Measurements from ENCODE around the gene BARX2.

Gene BARX2

DNA sequence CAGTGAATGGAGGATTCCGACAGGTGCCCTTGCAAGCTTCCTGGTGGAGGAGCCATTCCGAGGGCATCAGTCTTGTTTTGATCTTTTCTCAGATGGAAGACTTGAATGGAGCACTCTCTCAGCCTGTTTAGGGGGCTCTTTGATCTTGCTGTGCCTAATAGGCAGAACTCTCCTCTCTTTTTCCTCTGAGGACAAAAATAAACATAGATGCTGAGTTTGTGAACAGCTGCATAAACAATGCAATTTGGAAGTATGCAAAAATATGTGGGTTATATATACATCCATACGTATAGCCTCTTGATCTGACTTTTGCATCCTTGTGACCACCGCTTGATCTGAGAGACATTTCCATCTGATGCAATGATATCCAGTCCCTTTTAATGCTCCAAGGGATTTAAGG lies 29.1 kb downstream of the BARX2 start:
- DNase-seq = no peak

DNA sequence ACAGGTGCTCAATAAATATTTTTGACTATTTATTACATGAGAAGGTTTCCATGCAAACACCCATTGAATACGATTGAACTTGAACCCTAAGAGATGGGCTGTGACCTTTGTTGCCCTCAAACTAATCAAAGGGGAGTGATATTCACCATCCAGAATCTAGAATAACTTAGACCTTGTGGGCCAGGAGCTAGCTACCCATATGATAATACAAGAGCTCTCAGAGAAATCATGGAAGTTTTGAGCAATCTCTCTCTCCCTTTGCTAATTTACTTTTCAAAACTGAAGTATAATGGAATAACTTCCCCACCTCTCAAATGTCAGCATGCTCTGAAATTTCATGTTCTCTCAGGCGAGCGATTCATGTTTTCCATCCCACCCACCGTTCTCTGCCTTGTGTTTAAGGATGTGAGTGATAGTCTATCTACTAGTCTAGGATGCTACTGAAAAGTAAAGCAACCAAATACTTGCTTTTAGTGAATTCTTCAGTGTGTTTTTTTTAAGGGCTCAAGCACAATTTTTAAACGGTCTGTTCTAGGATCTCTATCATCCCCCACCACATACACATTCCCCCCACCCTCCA lies 33.3 kb downstream of the BARX2 start:
- no peak for DNase-seq

DNA sequence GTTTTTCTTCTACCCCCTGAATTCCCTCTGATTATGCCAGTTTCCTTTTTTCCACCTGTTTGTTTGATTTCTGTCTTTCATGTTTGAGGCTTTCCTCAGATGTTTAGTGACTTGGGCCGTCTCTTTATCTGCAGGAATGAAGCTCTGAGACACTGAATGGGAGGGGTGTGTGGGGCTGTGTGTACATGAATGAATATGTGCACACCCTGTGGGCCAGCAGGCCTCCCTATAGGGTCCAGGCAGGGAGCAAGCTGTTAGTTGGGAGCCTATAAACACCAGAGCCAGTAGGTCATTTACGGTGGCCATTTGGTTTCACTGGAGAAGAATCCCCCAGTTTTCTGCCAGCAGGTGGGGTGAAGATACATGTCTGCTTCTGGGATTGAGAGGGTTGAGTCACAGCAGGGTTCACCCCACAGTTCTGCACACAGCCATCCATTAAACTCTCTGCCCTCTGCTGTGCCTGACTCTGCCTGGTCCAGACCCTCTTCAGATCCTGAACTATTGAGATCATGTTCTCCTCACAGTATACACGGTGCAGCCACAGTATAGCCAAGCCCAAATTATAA lies 34.8 kb downstream of the BARX2 start:
- DNase-seq = no peak

DNA sequence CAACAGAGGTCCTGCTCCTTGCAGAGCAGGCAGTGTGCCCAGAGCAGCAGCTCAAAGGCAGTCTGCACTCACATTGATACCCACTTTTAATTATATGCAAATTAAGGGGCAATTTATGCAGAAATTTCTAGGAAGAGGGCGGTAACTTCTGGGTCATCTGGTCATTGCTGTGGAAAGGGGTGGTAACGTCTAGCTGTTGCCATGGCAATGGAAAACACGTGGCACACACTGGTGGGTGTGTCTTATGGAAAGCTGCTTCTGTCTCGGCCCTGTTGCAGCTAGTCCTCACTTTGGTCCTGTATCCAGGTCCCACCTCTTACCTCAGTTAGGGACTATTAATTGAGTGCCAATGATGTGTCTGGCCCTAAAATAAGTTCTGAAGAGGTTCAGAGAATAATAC lies 36.8 kb downstream of the BARX2 start:
- no peak for DNase-seq

DNA sequence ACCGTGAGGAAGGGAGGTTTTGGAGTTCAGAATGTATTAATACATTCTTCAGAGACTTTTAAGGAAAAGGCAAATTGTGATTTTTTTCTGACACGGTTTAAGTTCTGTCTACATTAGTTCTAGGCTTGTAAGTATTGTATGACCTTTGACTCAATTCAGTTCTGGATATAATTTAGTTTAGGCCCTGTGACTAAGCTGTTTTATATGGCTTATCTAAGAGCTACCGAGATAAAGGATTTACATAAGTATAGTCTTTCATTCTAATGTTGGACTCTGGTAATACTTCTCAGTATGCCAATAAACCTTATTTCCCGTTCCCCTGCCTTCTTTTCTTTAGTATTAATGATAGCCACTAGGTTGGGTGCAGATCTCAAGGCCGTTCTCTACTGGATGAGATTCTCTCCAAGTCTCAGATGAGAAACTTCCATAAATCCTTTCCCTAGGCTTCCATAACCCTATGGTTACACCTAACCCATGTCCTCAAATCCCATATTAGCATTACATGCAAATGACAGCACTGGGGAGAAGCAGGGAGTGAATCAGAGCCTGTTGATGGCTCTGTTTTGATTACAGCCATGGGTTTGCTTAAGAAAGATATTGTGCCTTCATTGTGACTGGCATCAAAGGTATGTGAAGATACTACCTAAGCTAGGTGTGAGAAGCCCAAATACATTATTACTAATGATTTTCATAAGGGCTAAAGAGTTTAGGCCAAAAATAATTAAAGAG lies 38.7 kb downstream of the BARX2 start:
- no peak for DNase-seq

DNA sequence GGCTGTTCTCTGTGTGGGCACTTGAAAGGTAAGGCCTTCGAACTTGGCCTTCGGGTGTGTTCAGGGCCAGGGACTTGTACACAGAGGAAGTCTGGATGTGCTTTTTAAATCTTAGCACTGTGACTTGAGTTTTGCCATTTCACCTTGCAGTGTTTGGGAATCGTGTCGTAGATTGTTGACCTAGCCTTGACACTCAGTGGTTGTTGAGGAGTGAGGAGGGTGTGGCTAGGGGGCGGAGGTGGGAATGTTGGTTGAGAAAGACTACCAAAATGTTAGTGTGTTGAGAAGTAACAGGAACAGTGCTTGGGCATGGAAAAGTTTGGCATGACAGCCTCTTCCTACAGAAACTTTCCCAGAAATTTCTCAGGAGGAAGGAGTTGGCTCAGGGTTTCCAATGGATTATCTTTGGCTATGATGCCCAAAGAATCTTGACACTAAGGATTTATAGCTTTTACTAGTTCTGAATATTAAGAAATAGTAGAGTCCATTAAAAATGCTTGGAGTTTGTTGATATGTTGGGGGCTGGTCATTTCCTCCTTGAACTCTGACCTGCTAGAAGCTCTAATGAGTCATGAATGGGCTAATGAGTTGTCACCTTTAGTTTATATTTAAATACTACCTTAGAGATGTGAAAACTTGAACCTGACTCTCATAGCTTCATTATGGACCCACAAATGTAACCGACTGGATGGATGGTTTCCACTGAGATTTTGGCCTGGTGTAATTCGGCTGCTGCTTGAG lies 40.6 kb downstream of the BARX2 start:
- no peak for DNase-seq

DNA sequence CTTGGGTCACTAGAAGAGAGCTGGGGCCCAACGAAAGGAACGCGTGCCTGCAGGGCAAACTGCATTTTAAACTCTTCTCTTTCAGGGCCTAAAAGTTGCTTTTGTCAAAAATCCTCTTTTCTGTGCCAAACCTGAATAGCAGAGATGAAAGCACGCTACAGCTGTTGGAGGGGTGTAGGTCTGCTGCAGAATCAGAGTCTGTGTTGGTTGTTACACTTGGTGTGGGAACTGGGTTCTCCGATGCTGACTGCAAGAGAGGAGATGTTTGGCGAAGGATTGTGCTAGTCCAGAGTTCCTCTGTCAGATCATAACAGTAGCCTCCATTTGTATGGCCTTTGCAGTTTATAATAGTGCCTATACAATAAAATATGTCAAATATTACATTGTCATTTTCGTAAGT lies 41.8 kb downstream of the BARX2 start:
- no peak for DNase-seq

DNA sequence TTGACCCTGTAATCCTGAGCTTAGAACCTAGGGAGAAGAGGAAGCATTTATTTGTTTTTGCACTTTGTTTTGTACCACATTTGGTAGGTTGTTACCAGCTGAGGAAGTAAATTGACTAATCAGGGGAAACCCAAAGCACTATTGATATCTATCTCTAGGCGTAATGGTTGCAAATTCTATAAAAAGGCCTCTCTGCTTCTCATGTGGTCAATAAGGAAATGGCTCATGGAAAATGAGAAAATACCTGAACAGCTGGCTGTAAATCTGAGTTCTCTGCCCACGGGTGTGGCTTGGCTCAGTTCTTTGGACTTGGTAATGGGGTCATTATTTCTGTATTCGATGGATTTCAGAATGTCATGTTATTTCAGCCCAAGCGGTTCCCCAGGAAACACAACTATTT lies 42.4 kb downstream of the BARX2 start:
- DNase-seq = no peak

DNA sequence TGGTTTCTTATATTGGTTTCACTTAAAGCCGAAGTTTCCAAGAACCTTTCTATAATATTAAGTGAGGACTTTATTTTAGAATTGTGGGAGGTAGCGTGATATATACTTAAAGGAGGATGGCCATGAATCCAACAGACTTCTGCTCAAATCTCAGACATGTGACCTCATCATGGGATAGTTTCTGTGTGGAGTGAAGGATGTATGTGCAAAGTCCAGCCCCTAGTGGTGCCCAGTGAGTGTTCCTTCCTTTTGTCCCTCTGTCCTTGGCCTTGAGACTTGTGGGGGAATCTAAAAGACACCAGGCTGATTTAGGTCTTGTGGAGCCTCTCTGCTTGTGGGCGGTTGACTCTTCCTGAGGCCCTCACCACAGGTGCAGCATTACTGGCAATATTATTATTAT lies 43.7 kb downstream of the BARX2 start:
- no peak for DNase-seq

DNA sequence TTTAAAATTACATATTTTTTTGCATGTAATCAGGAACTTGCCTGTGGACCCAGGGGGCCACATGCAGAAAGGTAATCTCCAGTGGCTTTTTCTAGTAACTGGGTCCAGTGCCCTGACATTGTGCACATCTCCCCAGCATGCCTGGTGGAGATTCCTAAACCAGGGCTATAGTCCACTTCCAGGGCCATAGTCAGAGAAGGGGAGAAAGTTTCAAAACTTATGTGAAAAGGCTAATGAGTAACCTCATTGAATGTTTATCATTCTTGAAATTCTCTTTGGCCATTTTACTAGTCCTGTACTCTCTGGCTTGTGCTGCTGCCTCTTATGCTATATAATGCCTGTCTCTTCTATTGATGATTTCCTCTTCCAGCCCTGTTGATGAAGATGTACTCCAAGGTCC lies 47.8 kb downstream of the BARX2 start:
- DNase-seq = no peak

DNA sequence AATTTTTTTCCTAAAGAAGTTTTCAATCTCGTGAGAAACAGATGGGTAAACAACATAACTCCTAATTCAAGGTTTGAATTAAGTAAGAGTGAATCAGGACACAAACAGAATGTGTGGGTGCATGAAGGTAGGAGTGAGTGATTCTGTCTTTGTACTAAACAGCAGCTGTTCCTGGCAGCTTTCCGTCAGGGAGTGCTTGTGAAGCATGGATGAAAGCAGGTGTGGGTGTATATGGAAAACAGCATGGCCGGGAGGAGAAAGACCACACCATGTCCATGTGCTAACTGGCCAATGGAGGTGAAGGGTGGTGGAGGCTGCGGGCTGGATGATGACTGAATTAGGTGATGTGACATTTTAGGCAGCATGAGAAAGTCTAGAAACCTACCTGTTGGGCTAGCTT lies 49.6 kb downstream of the BARX2 start:
- DNase-seq = no peak

DNA sequence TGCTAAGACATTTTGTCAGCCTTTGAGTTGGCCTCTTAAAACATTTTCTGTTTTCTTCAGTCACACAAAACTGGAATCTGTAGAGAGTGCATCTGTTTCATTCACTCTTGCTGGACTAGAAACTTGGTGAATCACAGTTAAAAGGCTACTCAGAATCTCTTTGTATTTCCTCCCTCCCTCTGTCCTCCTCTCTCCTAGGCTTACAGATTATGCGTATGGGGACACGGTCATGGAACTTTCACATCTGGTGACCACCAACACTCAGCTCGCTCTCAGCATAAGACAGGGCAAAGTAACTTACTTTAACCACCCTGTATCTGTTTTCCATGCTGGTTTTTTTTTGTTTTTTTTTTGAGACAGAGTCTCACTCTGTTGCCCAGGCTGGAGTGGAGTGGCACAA lies 50.4 kb downstream of the BARX2 start:
- DNase-seq = no peak

DNA sequence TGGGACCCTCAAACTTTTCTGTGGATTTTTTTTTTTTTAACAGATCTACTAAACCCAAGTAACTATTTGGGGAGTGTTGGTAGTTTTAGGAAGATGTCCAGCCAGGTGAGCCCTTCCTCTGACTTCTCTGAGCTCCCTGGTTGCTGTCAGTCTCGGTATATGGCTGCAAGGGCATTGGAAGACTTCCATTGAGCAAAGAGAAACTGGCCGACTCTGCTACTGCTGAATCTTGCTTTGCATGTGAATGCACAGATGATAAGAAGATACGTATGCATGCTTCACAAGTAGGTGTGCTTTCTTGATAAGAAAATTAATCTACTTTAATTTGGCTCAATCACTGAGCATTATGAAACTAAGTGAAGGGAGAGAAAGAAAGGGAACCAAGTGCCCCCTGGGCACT lies 51.1 kb downstream of the BARX2 start:
- no peak for DNase-seq

DNA sequence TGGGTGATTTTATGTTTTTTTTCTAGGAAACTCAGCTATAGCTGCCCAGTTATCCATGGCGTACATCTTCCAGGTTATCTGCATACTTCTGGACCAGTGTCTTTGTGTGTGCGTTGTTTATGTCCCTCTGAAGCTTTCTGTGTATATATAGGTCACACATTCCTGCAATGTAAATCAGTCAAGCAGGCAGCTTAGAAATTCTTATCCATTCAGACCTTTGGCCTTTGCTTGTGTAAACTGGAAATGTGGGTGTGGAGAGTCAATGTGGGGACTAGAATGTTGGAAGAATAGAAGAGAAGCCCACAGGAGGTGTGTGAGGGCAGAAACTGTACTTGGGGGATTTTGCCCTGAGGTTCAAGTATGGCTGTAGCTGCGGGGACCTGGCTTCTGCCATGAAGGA lies 51.7 kb downstream of the BARX2 start:
- no peak for DNase-seq

DNA sequence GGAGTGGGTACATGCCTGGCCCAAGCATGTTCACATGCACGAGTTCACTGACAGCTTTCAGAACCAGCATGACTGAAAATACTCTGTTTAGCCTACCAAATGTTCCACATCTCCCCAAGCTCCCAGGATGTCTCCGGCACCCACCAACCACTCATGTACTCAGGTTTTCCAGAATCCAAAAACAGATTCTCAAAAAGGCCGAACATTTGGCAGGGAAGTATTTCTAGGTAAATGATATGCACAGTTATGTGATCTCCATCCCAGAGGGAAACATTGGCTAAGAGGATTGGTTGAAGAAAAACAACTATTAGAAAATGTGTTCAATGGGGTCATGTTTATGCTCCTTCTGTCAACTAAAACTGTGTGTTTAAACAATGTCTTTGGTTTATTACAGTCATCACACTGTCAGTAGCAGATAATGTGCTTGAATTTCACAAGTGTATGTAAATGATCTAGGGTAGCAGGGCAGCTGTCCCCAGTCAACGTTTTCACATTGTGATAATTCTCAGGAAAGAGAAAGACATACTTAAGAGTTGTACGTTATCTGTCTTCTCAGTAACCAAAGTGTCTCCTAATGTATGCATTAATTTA lies 52.3 kb downstream of the BARX2 start:
- DNase-seq = no peak

DNA sequence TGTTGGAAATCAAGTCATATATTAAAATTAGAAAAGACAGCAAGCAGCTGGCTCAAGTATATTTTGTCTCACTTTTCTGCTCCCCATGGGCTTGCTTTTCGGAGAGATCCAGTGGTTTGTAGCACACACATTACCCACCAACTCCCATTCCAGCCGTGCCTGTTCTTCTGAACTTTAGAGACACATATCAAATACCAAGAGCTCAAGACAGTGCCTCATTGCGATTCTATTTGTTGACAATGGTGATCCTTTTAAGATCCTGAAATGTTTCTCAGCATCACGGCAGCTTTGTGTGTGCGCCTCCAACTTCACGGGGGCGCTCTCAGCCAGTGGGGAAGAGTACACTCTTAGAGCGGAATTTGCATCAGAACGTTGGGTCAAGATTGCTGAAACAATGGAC lies 52.9 kb downstream of the BARX2 start:
- no peak for DNase-seq

DNA sequence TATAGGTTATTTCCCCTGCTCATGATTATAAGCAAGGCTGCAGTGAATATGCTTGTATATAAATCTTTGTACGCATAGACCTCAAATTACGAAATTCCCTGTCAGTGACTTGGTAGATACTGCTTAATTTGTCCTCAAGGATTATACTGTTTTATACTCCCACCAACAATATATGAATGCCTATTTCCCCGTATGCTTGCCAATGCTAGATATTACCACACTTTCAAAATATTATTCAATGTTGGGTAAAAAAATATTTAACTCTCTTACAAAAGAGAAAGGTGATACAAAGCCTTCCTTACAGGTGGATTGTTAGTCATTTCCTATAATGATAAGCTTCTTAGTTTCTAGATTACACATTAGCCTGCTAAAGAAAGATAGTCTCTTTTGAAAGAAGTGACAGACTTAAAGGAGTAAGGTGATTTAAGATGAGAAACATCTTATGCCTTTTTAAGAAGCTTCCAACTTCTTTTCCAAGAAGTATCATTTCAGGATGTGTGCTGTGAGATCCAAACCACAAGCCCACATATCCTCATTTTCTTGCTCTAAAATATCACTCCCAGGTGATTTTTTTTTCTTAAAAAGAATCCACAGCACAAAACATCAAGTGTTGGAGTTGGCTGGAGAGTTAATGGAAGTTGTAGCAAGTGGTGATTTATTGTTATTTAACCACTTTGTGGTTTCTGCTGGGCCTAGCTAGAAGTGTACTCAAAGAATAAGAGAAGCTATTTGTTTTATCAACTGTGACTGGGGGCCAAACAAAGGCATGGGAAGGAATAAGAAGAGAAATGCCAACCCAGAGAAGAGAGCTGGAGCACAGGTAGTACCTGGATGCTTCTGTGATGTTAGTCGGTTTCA lies 59.2 kb downstream of the BARX2 start:
- DNase-seq = no peak

DNA sequence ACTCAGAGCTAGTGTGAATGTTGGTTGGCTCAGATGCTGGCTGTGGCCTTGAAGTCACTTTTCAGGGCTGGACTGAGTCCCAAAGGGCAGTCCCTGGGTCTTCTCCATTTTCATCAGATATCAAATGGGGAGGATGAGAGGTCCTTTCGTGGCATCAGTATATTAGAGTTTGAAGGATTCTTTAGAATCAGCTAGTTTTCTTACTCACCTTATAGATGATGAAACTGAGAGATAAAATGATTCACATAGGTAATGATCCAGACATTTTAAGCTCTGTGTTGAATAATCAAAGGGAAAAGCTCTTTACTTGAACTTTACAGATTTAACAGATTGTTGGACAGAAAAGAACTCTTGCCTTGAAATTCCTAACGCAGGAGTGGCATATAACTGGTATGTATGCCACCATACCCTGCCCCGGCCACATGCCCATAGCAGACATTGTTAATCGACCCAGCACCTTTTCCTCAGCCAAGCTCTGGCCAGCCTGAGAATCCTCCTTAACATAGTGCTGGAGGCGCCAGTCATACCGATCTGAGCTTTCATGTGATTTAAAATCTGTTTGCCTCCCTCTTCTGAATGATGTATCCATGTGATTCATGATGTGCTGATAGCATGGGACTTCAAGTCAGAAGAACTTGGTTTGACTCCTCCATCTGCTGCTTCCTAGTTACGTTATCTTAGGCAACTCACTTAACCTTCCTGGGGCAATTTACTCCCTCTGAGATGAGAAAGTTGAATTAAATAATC lies 60.0 kb downstream of the BARX2 start:
- DNase-seq = no peak

DNA sequence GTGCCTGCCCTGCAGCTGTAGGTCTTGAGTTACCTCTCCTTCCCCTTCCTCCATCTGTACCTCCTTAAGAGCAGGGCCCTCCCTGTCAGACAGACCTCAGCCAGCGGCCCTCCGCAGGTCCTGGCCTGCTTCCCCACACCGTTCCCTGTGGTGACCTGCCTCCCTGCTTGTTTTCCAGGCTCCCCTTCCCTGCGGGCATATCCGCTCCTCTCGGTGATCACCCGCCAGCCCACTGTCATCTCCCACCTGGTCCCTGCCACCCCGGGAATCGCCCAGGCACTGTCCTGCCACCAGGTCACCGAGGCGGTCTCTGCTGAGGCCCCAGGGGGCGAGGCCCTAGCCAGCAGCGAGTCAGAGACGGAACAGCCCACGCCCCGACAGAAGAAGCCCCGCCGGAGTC lies 60.9 kb downstream of the BARX2 start:
- DNase-seq = no peak

DNA sequence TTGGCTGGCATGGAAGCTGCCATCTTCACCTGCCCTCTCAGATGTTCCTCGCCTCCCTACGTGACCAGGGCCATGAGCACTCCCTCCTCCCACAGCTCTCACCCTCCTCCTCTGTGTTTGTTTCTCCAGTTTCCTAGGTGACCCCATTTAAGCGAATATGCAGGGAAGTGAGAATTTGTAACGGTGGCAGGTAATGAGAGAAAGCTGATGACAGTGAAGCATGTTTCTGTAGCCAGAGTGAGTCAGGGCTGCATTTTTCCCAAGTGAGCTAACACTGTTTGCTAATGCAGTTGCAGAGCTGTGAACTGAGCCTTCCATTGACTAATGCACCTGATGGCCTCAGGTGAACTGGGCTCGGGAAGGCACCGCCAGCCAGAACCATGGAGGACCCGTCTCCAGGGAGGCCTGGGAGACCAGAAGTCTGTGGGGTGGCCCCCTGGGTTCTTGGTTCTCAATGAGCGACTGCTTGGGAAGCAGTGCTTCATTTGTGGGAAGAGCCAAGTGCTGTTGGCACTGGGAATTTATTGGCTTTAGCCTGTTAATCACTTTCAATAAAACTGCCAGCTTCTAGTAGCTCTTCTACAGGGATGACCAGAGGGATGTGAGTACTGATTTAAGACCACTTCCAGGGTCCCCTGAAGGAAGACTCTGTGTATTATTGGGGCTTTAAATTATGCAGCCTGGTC lies 64.5 kb downstream of the BARX2 start:
- no peak for DNase-seq

DNA sequence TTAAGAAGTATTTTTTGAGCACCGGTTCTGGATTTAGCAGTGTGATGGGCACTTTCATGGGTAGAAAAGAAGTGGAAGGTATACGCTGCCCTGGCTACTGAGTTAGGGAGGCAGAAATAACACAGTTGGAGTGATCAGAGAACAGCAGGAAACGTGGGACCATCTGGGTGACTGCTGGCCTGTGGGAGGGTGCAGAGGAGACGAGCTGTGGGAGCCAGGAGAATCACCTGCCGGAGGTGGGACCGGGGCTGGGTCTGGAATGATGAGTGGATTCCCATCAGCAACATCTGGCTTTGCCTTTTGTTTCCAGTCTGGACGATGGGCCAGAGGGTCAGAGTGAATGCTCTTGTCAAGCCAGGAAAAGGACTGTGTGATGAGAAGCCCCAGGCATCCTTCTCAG lies 66.5 kb downstream of the BARX2 start:
- DNase-seq = no peak

Data from cortex of kidney (tissue), 1 donor.